HCT116 (cell line): ENCODE results near the gene DNAJC5.

Source experiments
- CEBPB ChIP-seq: IDR thresholded peaks from 2 replicates; pipeline ENCODE4 v1.6.1; 2012; ENCODE audit warnings: low read depth
- CTCF ChIP-seq, 3 experiments: fragments of 200-600 bp in 1 of 3; sonication (generic) in 1 of 3; IDR thresholded peaks in 2 of 3; conservative IDR thresholded peaks in 1 of 3; 2 replicates each; pipeline ENCODE4 v1.5.1; 2012 to 2017; ENCODE audit warnings: low read depth in 2 of 3, low read length in 2 of 3, antibody characterized with exemption in 1 of 3, borderline replicate concordance in 1 of 3, control low read depth in 1 of 3, mild to moderate bottlenecking in 1 of 3, mixed read lengths in 1 of 3, mixed run types in 1 of 3, moderate library complexity in 1 of 3; ENCODE audit not compliant: insufficient read depth in 1 of 3
- POLR2A ChIP-seq: IDR thresholded peaks from 2 replicates; pipeline ENCODE4 v1.7.0; 2011; ENCODE audit warnings: borderline replicate concordance; ENCODE audit not compliant: insufficient read depth, insufficient read length; ENCODE audit errors: extremely low read depth
- POLR2AphosphoS5 ChIP-seq: IDR thresholded peaks from 2 replicates; pipeline ENCODE4 v1.6.1; 2011; ENCODE audit warnings: mild to moderate bottlenecking, low read depth, low read length, moderate library complexity

GRCh38 chr20:63863021-63863797, 31.7 kb upstream of the DNAJC5 start:
- TF ChIP-seq CTCF (IDR thresholded peaks at IDR 0.05 in 2 of 3, conservative IDR thresholded peaks at IDR 0.05 in 1 of 3; ENCODE audit: borderline replicate concordance in 1 of 3, insufficient read depth in 1 of 3, low read depth in 2 of 3, low read length in 2 of 3) = no peak
- no peak for TF ChIP-seq CEBPB
- no peak for TF ChIP-seq POLR2A
- TF ChIP-seq POLR2AphosphoS5 = no peak
